ENCODE measurements around the gene DRD2.

GRCh38 chr11:113378692-113379091 lies 96.5 kb downstream of the DRD2 start:
- TF ChIP-seq PCBP1 (IDR thresholded peaks at IDR 0.05; ENCODE audit: borderline replicate concordance, low read depth, low read length): no peak
- no peak for TF ChIP-seq ZBTB43 (CRISPR knock-in tag; conservative IDR thresholded peaks at IDR 0.05)
- no peak for TF ChIP-seq TRIM24 (CRISPR knock-in tag; IDR thresholded peaks at IDR 0.05)
